ENCODE data around the gene UVSSA.

The UVSSA gene

GRCh38 chr4:1351854-1352566, 5.0 kb downstream of the UVSSA start:
- peak; percentile 90 for DNase-seq

- no peak for DNase-seq
Measured at GRCh38 chr4:1352567-1352900, 5.5 kb downstream of the UVSSA start.

GRCh38 chr4:1353186-1354055, 6.4 kb downstream of the UVSSA start:
- DNase-seq = no peak

- DNase-seq = no peak
Measured at GRCh38 chr4:1354136-1354982, 7.4 kb downstream of the UVSSA start.

GRCh38 chr4:1354983-1355275, 7.9 kb downstream of the UVSSA start:
- no peak for DNase-seq

- DNase-seq = no peak
Measured at GRCh38 chr4:1355378-1355777, 8.4 kb downstream of the UVSSA start.

GRCh38 chr4:1356181-1356998, 9.4 kb downstream of the UVSSA start:
- peak; percentile 24 for DNase-seq

GRCh38 chr4:1357356-1358248, 10.6 kb downstream of the UVSSA start:
- no peak for DNase-seq

GRCh38 chr4:1358421-1359143, 11.6 kb downstream of the UVSSA start:
- no peak for DNase-seq

GRCh38 chr4:1359144-1359501, 12.1 kb downstream of the UVSSA start:
- DNase-seq = no peak

GRCh38 chr4:1359976-1360375, 13.0 kb downstream of the UVSSA start:
- no peak for DNase-seq

GRCh38 chr4:1360423-1361283, 13.6 kb downstream of the UVSSA start:
- DNase-seq = no peak

GRCh38 chr4:1361431-1361830, 14.4 kb downstream of the UVSSA start:
- DNase-seq = no peak

GRCh38 chr4:1362046-1362445, 15.0 kb downstream of the UVSSA start:
- no peak for DNase-seq

GRCh38 chr4:1362521-1362920, 15.5 kb downstream of the UVSSA start:
- no peak for DNase-seq

GRCh38 chr4:1363513-1363912, 16.5 kb downstream of the UVSSA start:
- no peak for DNase-seq

- DNase-seq = no peak
Measured at GRCh38 chr4:1364217-1364616, 17.2 kb downstream of the UVSSA start.

GRCh38 chr4:1364748-1365147, 17.7 kb downstream of the UVSSA start:
- DNase-seq = no peak

- no peak for DNase-seq
Measured at GRCh38 chr4:1365271-1366178, 18.5 kb downstream of the UVSSA start.

All from effector CD4-positive, alpha-beta T cell (primary cell).